Spleen (tissue), 13 donors: ENCODE data around the gene SUGP2. TPM values are rescaled to one million over a fixed set of nuclear protein-coding genes. Genes with fewer than 3 reads are reported as not detected.

Experiments
- DNase-seq: peaks from one replicate; pipeline ENCODE4 v3.0.0-alpha.2; 2020
- H3K27ac ChIP-seq, 8 donors: fragments of 200-600 bp; sonication (generic) in 7 of 8; 1 replicate in 4 of 8; 2 replicates in 4 of 8; pipeline versions ENCODE4 v1.5.0 to v1.8.0; 2016 to 2021; ENCODE audit warnings: inconsistent platforms in 4 of 8, mild to moderate bottlenecking in 4 of 8, moderate library complexity in 1 of 8
- H3K27me3 ChIP-seq, 7 donors: fragments of 200-600 bp; sonication (generic) in 6 of 7; replicated peaks in 1 of 7; 1 replicate in 4 of 7; 2 replicates in 3 of 7; pipeline versions ENCODE4 v1.5.0 to v1.8.0; 2016 to 2021; ENCODE audit warnings: inconsistent platforms in 3 of 7, mild to moderate bottlenecking in 1 of 7
- H3K36me3 ChIP-seq, 6 donors: fragments of 200-600 bp; sonication (generic) in 5 of 6; 1 replicate in 4 of 6; 2 replicates in 2 of 6; pipeline versions ENCODE4 v1.5.0 to v1.8.0; 2016 to 2021; ENCODE audit warnings: inconsistent platforms in 2 of 6
- H3K4me1 ChIP-seq, 6 donors: fragments of 200-600 bp; sonication (generic) in 5 of 6; 1 replicate in 3 of 6; 2 replicates in 3 of 6; pipeline versions ENCODE4 v1.5.0 to v1.8.0; 2016 to 2021; ENCODE audit warnings: inconsistent platforms in 3 of 6
- H3K4me3 ChIP-seq, 8 donors: fragments of 200-600 bp; sonication (generic) in 7 of 8; 1 replicate in 4 of 8; 2 replicates in 4 of 8; pipeline versions ENCODE4 v1.5.0 to v1.8.0; 2016 to 2021; ENCODE audit warnings: inconsistent platforms in 4 of 8, mild to moderate bottlenecking in 4 of 8, moderate library complexity in 2 of 8
- H3K9me3 ChIP-seq, 8 donors: fragments of 200-600 bp; sonication (generic) in 7 of 8; 1 replicate in 4 of 8; 2 replicates in 4 of 8; pipeline versions ENCODE4 v1.5.0 to v1.8.0; 2016 to 2021; ENCODE audit warnings: inconsistent platforms in 4 of 8
- CTCF ChIP-seq, 11 experiments: fragments of 200-600 bp in 7 of 11; fragments of 450-650 bp in 4 of 11; sonication (generic) in 4 of 11; IDR thresholded peaks in 8 of 11; conservative IDR thresholded peaks in 3 of 11; 1 replicate in 7 of 11; 2 replicates in 4 of 11; pipeline versions ENCODE4 v1.4.0 to v1.8.0; 2016 to 2021; ENCODE audit warnings: antibody characterized with exemption in 11 of 11, inconsistent platforms in 4 of 11, mild to moderate bottlenecking in 1 of 11
- POLR2A ChIP-seq, 3 donors: fragments of 450-650 bp; IDR thresholded peaks; one replicate each; pipeline ENCODE4 v1.5.1; 2017; ENCODE audit warnings: antibody characterized with exemption in 3 of 3, mild to moderate bottlenecking in 1 of 3
- POLR2AphosphoS5 ChIP-seq, 3 donors: sonication (generic); formaldehyde crosslinking; IDR thresholded peaks; one replicate each; pipeline ENCODE4 v1.5.1; 2017; ENCODE audit warnings: antibody characterized with exemption in 3 of 3
- WGBS, 5 donors: extraction: QIAGEN DNeasy Blood & Tissue Kit in 3 of 5; methylation state at CpG; one replicate each; pipeline versions ENCODE4 v1.1.5 to v1.1.7; 2013 to 2018; 5-methylcytosine and 5-hydroxymethylcytosine counted together
- intact Hi-C: fragments of 100-400 bp; cut with DNase I; formaldehyde crosslinking; loops from one replicate; pipeline ENCODE4 v1.15.0; 2023; ENCODE audit warnings: low total_unique reads
- long read RNA-seq, 2 donors: transcript quantifications; one replicate each; lab custom pipeline, GENCODE V29; 2026
- polyA plus RNA-seq, 3 donors: library from polyadenylated mRNA; stranded (reverse); fragments of 200-250 nt; gene quantifications; one replicate each; pipeline ENCODE4 v1.2.1, GENCODE V29; 2013
- total RNA-seq, 7 donors: library from RNA; depleted of rRNA in 3 of 7; stranded (reverse); fragments of >200 nt in 3 of 7; fragmentation: NEBNext Ultra II Directional in 4 of 7; extraction: Animal tissue kit (Norgen Biotek cat#: 25700) in 4 of 7; gene quantifications; one replicate each; pipeline versions ENCODE4 v1.1.0 to v1.2.1, GENCODE V29; 2016 to 2021
- donor health status: healthy with polysubstance abuse.
- donor health status: DM: no; HTN: no; CAD: no; lungs with moderate emphysema.
- donor health status: DM: no; HTN: no; CAD: no.
- donor health status: Bipolar disorder and iron deficiency.
- donor health status: healthy.
- donor health status: DM: no; HTN: no; CAD: no.
- donor health status: DM: yes; HTN: yes; CAD: no.

Gene SUGP2
- total RNA-seq (100 to 1,000 TPM in 2 of 7 donors, 10 to 100 TPM in 5; 55.7 to 109 (median 79.1) TPM), polyA plus RNA-seq (100 to 1,000 TPM in 2 of 3 donors, 10 to 100 TPM in 1; 54.5 to 127 (median 106) TPM)
- long read RNA-seq, donor 1, partial matches to known transcripts = 18 of 18 reads
- long read RNA-seq, donor 1, other reads (novel, unspliced or antisense) = 0 of 18 reads
- long read RNA-seq, donor 2, partial matches to known transcripts = 20 of 25 reads
- long read RNA-seq, donor 2, other reads (novel, unspliced or antisense) = 0 of 25 reads

GRCh38 chr19:19033426-19034203, at the start of gene SUGP2, which contains the start of gene ARMC6:
Gene SUGP2, minus strand, starts transcription at chr19:19033517. Its CDS starts 2,446 bp downstream, at chr19:19031071.
Gene ARMC6, plus strand, starts transcription at chr19:19033603. Its CDS starts 607 bp downstream, at chr19:19034210.
- peak within 1 kb of the TSS; percentile 43 to 97 (median 82) for H3K4me3 ChIP-seq
- peak; percentile 91 to 94 (median 91) for TF ChIP-seq POLR2AphosphoS5 (IDR thresholded peaks at IDR 0.05)
- peak in 1 of 3 donors; percentile 26 for TF ChIP-seq POLR2A (IDR thresholded peaks at IDR 0.05)
- peak in 5 of 11 experiments; percentile 8 to 61 (median 29) for TF ChIP-seq CTCF (IDR thresholded peaks at IDR 0.05 in 8 of 11, conservative IDR thresholded peaks at IDR 0.05 in 3 of 11)
- no peaks in the 10 kb centered on the region for H3K27me3 ChIP-seq
- H3K4me1 ChIP-seq = peaks cover 15 to 63% (median 33%) of the 10 kb centered on the region in 6 donors
- peak within 1 kb of the TSS; percentile 96 to 99 (median 98) for H3K27ac ChIP-seq
- 0 to 1% (median 1%) methylated on average over 33 to 94 of the region's 94 CpGs for WGBS, 5 donors
- H3K9me3 ChIP-seq = no peaks in the 10 kb centered on the region
- H3K36me3 ChIP-seq = peaks cover 0 to 50% (median 19%) of the 10 kb centered on the region in 6 donors
- DNase-seq = peak; percentile 97
- intact Hi-C loops = no loop called here

DNA sequence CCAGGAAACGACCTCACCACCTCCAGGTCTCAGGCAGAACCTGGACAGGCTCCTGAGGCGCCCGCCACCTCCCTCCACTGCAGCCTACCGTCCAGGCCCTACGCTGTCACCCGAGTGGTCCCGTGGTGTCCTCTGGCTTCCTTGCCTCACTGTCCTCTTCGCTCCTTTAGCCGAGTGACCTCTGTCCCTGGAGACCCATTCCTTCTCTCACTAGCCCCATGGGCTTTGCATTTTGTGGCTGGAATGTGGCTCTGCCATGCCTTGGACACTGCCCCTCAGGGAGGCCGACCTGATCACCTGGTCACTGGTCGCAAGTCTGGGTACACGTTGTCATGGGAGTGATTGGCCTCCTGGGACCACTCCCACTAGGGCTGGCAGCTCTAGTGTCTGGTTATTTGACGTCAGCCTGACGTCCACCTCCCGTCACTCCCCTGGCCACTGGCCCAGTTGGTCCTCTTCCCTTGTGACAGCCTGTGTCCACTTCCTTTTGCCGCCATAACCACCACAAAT, 48.4 kb upstream of the SUGP2 start:
- no peak for TF ChIP-seq CTCF (IDR thresholded peaks at IDR 0.05 in 8 of 11, conservative IDR thresholded peaks at IDR 0.05 in 3 of 11)
- TF ChIP-seq POLR2AphosphoS5 (IDR thresholded peaks at IDR 0.05) = peak in 2 of 3 donors; percentile 9 to 34
- H3K4me3 ChIP-seq = no peak overlapping the region
- H3K4me1 ChIP-seq = peaks cover 0 to 25% (median under 1%) of the 10 kb centered on the region in 6 donors
- intact Hi-C loops = no loop called here
- WGBS, 5 donors = 83 to 88% (median 86%) methylated on average over 16 of the region's 16 CpGs
- no peaks in the 10 kb centered on the region for H3K9me3 ChIP-seq
- H3K27ac ChIP-seq = peak overlapping the region in 3 of 8 donors; percentile 22 to 36 (median 31)
- DNase-seq = no peak
- peaks cover 0 to 47% (median 2%) of the 10 kb centered on the region in 6 donors for H3K36me3 ChIP-seq
- H3K27me3 ChIP-seq = no peaks in the 10 kb centered on the region

- Histone ChIP-seq H3K4me1 (peaks cover 0 to 39% (median 2%) of the 10 kb centered on the region in 6 donors), H3K4me3 (no peak overlapping the region), H3K36me3 (peaks cover 0 to 58% (median 2%) of the 10 kb centered on the region in 6 donors), H3K9me3 (no peaks in the 10 kb centered on the region), H3K27ac (no peak overlapping the region), H3K27me3 (no peaks in the 10 kb centered on the region)
- WGBS, 5 donors = 96 to 100% (median 100%) methylated on average over 1 of the region's 1 CpG
- intact Hi-C loops = no loop called here
- TF ChIP-seq POLR2A (IDR thresholded peaks at IDR 0.05) = no peak
- TF ChIP-seq CTCF (IDR thresholded peaks at IDR 0.05 in 8 of 11, conservative IDR thresholded peaks at IDR 0.05 in 3 of 11) = no peak
- no peak for TF ChIP-seq POLR2AphosphoS5 (IDR thresholded peaks at IDR 0.05)
- no peak for DNase-seq
Observed at GRCh38 chr19:19079571-19079970, 46.3 kb upstream of the SUGP2 start.
